ENCODE results near the gene TTC9C.

Gene TTC9C

DNA sequence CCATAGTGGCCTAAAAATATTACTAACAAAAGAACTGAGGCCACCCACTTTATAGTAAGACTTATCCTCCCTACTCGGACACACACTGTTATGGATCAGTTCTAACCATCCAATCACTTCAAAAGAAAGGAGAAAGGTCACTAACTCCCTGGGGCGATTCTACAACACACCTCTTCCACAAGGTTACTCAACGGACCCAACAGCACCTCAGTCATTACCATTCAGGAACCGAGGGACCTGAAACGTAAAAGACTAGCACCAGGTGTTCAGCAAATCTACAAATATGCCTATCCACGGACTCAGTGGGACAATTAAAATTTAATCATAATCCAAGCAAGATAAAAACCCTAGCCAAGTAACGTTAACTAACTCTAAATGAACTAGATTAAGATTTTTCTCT, 2.6 kb upstream of the TTC9C start:
- TF ChIP-seq, protein P1, sequence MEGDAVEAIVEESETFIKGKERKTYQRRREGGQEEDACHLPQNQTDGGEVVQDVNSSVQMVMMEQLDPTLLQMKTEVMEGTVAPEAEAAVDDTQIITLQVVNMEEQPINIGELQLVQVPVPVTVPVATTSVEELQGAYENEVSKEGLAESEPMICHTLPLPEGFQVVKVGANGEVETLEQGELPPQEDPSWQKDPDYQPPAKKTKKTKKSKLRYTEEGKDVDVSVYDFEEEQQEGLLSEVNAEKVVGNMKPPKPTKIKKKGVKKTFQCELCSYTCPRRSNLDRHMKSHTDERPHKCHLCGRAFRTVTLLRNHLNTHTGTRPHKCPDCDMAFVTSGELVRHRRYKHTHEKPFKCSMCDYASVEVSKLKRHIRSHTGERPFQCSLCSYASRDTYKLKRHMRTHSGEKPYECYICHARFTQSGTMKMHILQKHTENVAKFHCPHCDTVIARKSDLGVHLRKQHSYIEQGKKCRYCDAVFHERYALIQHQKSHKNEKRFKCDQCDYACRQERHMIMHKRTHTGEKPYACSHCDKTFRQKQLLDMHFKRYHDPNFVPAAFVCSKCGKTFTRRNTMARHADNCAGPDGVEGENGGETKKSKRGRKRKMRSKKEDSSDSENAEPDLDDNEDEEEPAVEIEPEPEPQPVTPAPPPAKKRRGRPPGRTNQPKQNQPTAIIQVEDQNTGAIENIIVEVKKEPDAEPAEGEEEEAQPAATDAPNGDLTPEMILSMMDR (conservative IDR thresholded peaks at IDR 0.05; ENCODE audit: low read depth, low read length) = no peak
- H3K27ac ChIP-seq = peak overlapping the region; percentile 89

DNA sequence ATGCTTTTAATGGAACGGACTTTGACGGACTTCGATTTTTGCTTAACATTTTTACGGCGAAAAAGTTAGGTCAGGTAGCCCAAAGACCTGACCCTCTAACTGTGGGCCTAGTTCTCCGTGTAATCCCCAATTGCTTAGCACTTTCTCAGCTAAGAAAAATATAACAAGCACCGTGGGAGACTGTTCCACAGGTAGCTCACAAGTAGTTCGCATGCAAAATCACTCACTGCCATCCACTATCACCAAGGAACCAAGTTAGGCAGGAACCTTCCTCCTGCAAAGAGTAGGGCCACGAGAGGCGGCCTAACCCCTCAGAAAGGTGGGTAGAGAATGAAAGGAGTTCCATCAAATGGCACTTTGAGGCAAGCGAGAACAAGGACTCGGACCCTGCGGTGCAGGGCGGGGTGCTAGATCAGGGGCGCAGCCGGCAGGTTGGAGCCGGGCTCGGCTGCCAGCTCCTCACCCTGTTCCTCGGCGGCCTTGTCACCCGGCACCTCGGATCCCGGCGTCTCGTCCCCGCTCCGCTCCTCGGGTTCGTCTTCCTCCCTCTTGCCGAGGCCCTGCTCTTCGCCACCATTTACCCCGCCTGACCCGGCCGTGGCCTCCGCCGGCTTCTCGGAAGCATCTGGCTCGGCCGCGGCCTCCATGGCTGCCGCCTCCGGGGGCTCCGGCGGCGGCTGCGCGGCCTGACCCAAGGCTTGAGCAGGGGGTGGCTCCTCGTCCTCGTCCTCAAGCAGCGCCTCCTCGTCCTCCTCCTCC, 2.0 kb upstream of the TTC9C start:
- H4K20me1 ChIP-seq (ENCODE audit: insufficient read depth) = peaks cover 16% of the 10 kb centered on the region; the same call in 1 of the 2 replicates
- peaks cover 76% of the 10 kb centered on the region for H3K79me2 ChIP-seq (ENCODE audit: insufficient read depth, low read depth)
- TF ChIP-seq, protein P1 (conservative IDR thresholded peaks at IDR 0.05; ENCODE audit: low read depth, low read length) = no peak
- peak overlapping the region; percentile 89 for H3K27ac ChIP-seq
- H2AFZ ChIP-seq (ENCODE audit: low read depth) = peak overlapping the region; percentile 36; the same call in 1 of the 2 replicates
- H3K9ac ChIP-seq = peak overlapping the region; percentile 77
- peaks cover 34% of the 10 kb centered on the region for H3K4me1 ChIP-seq (ENCODE audit: low read depth, poor library complexity, severe bottlenecking)
- H3K36me3 ChIP-seq (ENCODE audit: insufficient read depth) = peaks cover 26% of the 10 kb centered on the region; the same call in 1 of the 2 replicates
- peak overlapping the region; percentile 47 for H3K4me3 ChIP-seq (IDR thresholded peaks at IDR 0.05; ENCODE audit: insufficient read depth, low read depth, low read length)
- H3K27me3 ChIP-seq (ENCODE audit: insufficient read depth, low read depth) = no peaks in the 10 kb centered on the region
- peak overlapping the region; percentile 98 for H3K4me2 ChIP-seq

More for the DNA sequence above, 2.6 kb upstream of the TTC9C start:
- H3K79me2 ChIP-seq (ENCODE audit: insufficient read depth, low read depth) = peaks cover 82% of the 10 kb centered on the region
- peaks cover 16% of the 10 kb centered on the region; the same call in 1 of the 2 replicates for H4K20me1 ChIP-seq (ENCODE audit: insufficient read depth)
- peak overlapping the region; percentile 47 for H3K4me3 ChIP-seq (IDR thresholded peaks at IDR 0.05; ENCODE audit: insufficient read depth, low read depth, low read length)
- H3K4me2 ChIP-seq = peak overlapping the region; percentile 98
- H2AFZ ChIP-seq (ENCODE audit: low read depth) = no peak overlapping the region
- no peaks in the 10 kb centered on the region for H3K27me3 ChIP-seq (ENCODE audit: insufficient read depth, low read depth)
- H3K36me3 ChIP-seq (ENCODE audit: insufficient read depth) = peaks cover 32% of the 10 kb centered on the region; the same call in 1 of the 2 replicates
- peaks cover 34% of the 10 kb centered on the region for H3K4me1 ChIP-seq (ENCODE audit: low read depth, poor library complexity, severe bottlenecking)
- H3K9ac ChIP-seq = peak overlapping the region; percentile 77

DNA sequence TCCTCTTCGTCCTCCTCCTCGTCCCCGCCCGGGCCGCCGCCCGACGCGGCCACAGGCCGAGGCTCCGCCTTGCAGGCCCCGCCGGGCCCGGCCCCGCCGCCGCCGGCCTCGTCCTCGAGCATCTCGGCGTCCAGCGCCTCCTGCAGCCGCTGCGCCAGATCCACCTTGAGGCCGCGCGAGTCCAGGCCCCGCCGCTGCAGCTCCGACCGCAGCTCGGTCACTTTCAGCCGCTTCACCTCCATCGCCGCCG, 1.4 kb upstream of the TTC9C start:
- Histone ChIP-seq H3K4me3 (IDR thresholded peaks at IDR 0.05; ENCODE audit: insufficient read depth, low read depth, low read length) (no peak overlapping the region), H3K9ac (peak overlapping the region; percentile 77), H2AFZ (ENCODE audit: low read depth) (peak overlapping the region; percentile 36; the same call in 1 of the 2 replicates), H4K20me1 (ENCODE audit: insufficient read depth) (peaks cover 16% of the 10 kb centered on the region; the same call in 1 of the 2 replicates), H3K27ac (peak overlapping the region; percentile 89), H3K36me3 (ENCODE audit: insufficient read depth) (peaks cover 21% of the 10 kb centered on the region; the same call in 1 of the 2 replicates), H3K4me1 (ENCODE audit: low read depth, poor library complexity, severe bottlenecking) (peaks cover 34% of the 10 kb centered on the region), H3K27me3 (ENCODE audit: insufficient read depth, low read depth) (no peaks in the 10 kb centered on the region), H3K79me2 (ENCODE audit: insufficient read depth, low read depth) (peaks cover 71% of the 10 kb centered on the region), H3K4me2 (no peak overlapping the region; the same call in 1 of the 2 replicates)
- TF ChIP-seq, protein P1 (conservative IDR thresholded peaks at IDR 0.05; ENCODE audit: low read depth, low read length) = no peak

DNA sequence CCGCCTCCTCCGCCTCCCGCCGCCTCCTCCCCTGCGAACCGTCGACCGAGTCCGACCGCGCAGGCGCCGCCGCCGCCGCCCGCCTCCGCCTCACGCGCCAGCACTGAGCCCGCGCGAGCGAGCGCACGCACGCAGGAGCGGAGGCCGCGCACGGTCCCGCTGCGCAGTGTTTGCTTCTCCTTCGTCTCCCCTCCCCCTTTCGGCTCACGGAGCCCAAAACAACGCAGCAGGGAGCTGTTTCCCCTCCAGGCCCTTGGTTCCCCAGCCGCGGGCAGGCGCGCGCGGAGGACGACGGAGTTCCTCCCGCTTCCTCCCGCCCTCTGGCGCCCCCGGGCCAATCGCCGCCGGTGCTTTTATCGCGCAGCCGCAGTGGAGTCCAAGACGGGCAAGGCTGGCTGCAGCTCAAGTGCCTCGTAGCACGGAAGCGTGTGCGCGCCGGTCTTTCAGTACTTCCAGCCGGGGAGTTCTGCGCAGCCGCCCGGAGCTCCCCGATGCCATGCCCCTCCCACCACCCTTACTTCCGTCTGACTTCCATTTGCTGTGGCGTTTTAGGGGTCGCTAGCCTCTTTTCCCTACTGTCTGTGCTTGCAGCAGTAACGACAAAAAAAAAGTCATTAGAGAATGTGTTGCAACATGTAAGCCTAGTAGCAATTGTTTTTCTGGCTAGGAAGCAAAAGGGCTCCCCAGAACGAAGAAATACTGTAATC, 968 bp upstream of the TTC9C start, which contains the start of gene HNRNPUL2:
HNRNPUL2 (minus strand) TSS at position 293 of the 707 bp plus-strand sequence. CDS start 301 bp downstream, outside the sequence.
- peak within 1 kb of the TSS; percentile 77 for H3K9ac ChIP-seq
- peak within 1 kb of the TSS; percentile 98 for H3K4me2 ChIP-seq
- peak within 1 kb of the TSS; percentile 70 for H2AFZ ChIP-seq (ENCODE audit: low read depth)
- peaks cover 35% of the 10 kb centered on the region for H3K4me1 ChIP-seq (ENCODE audit: low read depth, poor library complexity, severe bottlenecking)
- peaks cover 17% of the 10 kb centered on the region; the same call in 1 of the 2 replicates for H3K36me3 ChIP-seq (ENCODE audit: insufficient read depth)
- peaks cover 16% of the 10 kb centered on the region; the same call in 1 of the 2 replicates for H4K20me1 ChIP-seq (ENCODE audit: insufficient read depth)
- H3K27ac ChIP-seq = peak within 1 kb of the TSS; percentile 89
- H3K27me3 ChIP-seq (ENCODE audit: insufficient read depth, low read depth) = no peaks in the 10 kb centered on the region
- no peak within 1 kb of the TSS for H3K4me3 ChIP-seq (IDR thresholded peaks at IDR 0.05; ENCODE audit: insufficient read depth, low read depth, low read length)
- TF ChIP-seq, protein P1 (conservative IDR thresholded peaks at IDR 0.05; ENCODE audit: low read depth, low read length) = no peak
- H3K79me2 ChIP-seq (ENCODE audit: insufficient read depth, low read depth) = peaks cover 66% of the 10 kb centered on the region
